ENCODE results near the gene COL8A1.
A peak's percentile ranks its signal among the peaks of the same experiment; 100 is the strongest.
"Not testable (repeated sequence)": the region's sequence is repeated elsewhere in the genome, so short reads cannot be mapped to it uniquely, and the experiment has no call there.

The COL8A1 gene

GRCh38 chr3:99712291-99712954 is 74.0 kb downstream of the COL8A1 start:
- no peak for DNase-seq

- DNase-seq: no peak
Measured at GRCh38 chr3:99713440-99713839, 75.0 kb downstream of the COL8A1 start.

- DNase-seq: no peak
Measured at GRCh38 chr3:99714146-99714545, 75.8 kb downstream of the COL8A1 start.

GRCh38 chr3:99714575-99714974 is 76.2 kb downstream of the COL8A1 start:
- DNase-seq: no peak

- DNase-seq: no peak
Measured at GRCh38 chr3:99716463-99716995, 78.1 kb downstream of the COL8A1 start.

- DNase-seq: no peak
Measured at GRCh38 chr3:99720985-99721632, 82.7 kb downstream of the COL8A1 start.

GRCh38 chr3:99721633-99722007 is 83.2 kb downstream of the COL8A1 start:
- DNase-seq: no peak

GRCh38 chr3:99724276-99724675 is 85.9 kb downstream of the COL8A1 start:
- DNase-seq: no peak

- no peak for DNase-seq
Measured at GRCh38 chr3:99730870-99731269, 92.5 kb downstream of the COL8A1 start.

GRCh38 chr3:99731499-99731898 is 93.1 kb downstream of the COL8A1 start:
- DNase-seq: no peak

- DNase-seq: not testable (repeated sequence)
Measured at GRCh38 chr3:99740371-99740770, 102.0 kb downstream of the COL8A1 start.

- no peak for DNase-seq
Measured at GRCh38 chr3:99741588-99741987, 103.2 kb downstream of the COL8A1 start.

- no peak for DNase-seq
Measured at GRCh38 chr3:99747915-99748314, 109.5 kb downstream of the COL8A1 start.

GRCh38 chr3:99751649-99752048 is 113.3 kb downstream of the COL8A1 start:
- no peak for DNase-seq

- DNase-seq: peak; percentile 49
Measured at GRCh38 chr3:99753268-99753975, 115.0 kb downstream of the COL8A1 start.

GRCh38 chr3:99755831-99756230 is 117.4 kb downstream of the COL8A1 start:
- DNase-seq: no peak

- no peak for DNase-seq
Measured at GRCh38 chr3:99757966-99758365, 119.6 kb downstream of the COL8A1 start.

GRCh38 chr3:99758502-99759177 is 120.2 kb downstream of the COL8A1 start:
- no peak for DNase-seq

GRCh38 chr3:99760031-99760430 is 121.6 kb downstream of the COL8A1 start:
- DNase-seq: no peak

GRCh38 chr3:99760629-99761028 is 122.2 kb downstream of the COL8A1 start:
- DNase-seq: no peak

- DNase-seq: no peak
Measured at GRCh38 chr3:99761415-99762165, 123.2 kb downstream of the COL8A1 start.

GRCh38 chr3:99762901-99763300 is 124.5 kb downstream of the COL8A1 start:
- no peak for DNase-seq

GRCh38 chr3:99764377-99764776 is 126.0 kb downstream of the COL8A1 start:
- DNase-seq: no peak
